CD1c-positive myeloid dendritic cell (primary cell): ENCODE results near the gene BIN2.
A peak's percentile ranks its signal among the peaks of the same experiment; 100 is the strongest.
"Not testable (repeated sequence)": the region's sequence is repeated elsewhere in the genome, so short reads cannot be mapped to it uniquely, and the experiment has no call there.

ENCODE experiments used
- DNase-seq: peaks from one replicate; pipeline ENCODE4 v3.0.0-alpha.2; 2016; ENCODE audit errors: extremely low spot score

Gene BIN2

DNA sequence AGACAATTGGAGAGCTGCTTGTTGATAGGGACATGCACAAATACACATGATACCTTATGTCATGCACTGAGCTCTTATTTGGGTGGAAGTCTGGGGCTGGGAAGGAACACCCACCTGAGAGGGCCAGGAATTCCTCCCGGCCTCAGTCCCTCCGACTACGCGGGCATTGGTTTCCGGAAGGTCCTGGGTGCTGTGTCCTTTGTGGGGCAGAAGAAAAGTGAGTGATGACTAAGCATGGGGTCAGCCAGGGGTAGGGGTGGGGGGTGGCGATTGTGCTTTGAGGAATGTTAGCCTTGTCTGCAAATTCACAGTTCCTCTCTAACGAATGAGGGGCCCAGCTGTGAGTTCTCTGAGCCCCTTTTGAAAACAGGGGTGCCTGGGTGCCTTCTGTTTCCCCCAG lies 21.7 kb upstream of the BIN2 start:
- DNase-seq = no peak

DNA sequence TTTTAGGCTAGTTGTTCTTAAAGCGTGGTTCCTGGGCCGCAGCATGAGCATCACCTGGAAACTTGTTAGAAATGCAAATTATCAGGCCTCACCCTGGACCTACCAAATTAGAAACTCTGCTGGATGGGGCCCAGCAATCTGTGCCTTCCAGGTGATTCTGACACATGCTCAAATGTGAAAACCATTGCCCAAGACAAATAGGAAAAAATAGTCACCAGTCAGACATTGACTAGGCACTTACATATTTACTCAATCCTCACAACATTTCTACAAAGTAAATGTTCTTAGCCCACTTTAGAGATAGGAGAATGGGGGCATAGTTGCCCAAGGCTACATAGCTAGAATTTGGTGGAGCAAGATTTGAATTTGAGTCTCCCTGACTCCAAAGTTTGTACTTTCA lies 19.2 kb upstream of the BIN2 start:
- no peak for DNase-seq

DNA sequence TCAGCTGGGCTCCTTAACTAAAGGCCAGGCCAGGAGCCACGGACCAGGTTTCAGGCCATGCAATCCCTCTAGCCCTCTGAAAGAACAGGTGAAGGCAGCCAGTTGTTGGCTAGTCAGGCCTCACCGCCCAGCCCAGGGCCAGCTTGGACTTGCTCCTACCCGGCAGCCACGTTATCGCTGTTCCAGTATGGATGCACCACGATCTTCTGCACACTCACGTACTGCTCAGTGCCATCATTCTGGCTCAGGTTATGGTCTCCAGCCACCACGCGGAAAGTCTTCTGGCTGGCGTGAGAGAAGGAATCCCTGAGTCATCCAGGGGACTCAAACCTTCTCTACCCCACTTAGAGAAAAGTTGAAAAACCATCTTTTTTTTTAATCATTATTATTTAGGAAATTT lies 18.4 kb upstream of the BIN2 start:
- no peak for DNase-seq

DNA sequence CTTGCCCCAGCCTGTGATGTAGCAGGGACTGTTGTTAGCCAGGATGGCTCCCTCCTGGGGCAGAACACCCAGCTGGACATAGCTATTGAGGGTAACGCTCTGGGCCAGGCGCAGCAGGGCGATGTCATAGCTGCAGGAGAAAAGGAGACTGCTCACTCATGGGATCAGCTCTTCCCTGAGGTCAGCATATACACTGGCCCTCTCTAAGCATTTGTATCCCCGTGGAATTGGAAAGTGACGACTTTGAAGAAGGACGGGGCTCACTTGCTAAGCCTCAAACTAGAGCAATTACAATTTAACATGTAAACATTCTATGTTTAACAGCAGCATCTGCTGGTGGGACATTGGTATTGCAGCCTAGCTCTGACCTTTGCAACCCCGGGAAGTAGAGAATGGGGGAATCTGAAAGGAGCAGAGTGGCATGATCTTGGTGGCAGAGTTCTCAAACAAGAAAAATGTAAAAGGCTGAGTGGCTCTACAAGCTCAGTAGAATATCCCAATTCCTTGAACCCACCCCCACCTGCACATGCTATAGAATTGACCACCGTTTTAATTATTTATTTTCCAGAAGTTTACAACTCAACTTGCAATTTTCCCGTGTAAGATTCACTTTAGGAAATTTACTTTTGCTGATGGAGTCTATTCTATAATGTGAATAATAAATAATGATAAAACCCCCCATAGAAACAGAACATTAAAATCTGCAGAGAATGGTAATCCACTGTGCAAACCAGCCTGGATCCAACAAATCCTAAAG lies 17.5 kb upstream of the BIN2 start:
- DNase-seq = peak; percentile 83

DNA sequence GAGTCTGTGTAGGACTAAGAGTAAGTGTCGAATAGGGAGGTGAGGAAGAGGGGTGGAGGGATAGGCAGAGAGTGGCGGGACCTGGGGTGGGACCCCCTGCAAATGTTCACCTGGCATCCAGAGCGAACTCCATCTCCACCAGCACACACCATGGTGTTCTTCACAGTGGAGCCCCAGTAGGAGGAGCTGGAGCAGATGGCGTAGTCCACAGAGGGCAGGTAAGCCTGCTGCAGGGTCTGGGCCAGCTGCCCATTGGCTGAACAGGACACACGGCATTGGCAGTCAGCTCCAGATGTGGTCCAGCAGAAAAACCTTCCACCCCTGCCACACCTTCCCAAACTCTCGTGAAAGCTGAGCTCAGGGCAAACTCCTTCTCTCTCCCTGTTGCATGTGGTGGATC lies 15.8 kb upstream of the BIN2 start:
- no peak for DNase-seq

DNA sequence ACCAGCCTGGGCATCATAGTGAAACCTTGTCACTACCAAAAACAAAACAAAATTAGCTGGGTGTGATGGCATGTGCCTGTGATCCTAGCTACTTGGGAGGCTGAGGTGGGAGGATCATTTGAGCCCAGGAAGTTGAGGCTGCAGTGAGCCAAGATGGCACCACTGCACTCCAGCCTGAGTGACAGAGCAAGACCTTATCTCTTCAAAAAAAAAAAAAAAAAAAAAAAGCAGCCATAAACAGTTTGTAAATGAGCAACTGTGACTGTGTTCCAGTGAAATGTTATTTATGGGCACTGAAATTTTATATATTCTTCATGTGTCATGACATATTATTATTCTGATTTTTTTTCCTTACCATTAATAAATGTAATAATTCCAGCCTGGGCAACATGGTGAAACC lies 13.4 kb upstream of the BIN2 start:
- DNase-seq = not testable (repeated sequence)

DNA sequence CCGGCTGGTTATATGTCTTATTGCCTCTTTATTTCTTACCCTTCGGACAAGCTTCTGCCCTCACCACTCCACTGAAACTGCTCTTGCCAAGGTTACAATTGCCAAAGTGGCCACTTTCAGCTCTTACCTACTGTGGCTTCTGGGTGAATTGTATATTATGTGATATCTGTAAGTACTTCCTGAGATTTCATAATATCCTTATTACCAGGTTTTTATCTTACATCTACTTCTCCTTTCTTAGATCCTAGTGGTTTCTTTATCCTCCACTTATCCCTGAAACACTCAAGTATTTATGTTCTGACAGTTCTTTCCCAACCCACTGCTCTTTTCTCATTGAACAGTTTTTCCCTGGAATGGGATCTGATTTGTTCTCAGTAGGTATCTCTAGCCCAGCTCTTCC lies 12.0 kb upstream of the BIN2 start:
- DNase-seq = peak; percentile 34

DNA sequence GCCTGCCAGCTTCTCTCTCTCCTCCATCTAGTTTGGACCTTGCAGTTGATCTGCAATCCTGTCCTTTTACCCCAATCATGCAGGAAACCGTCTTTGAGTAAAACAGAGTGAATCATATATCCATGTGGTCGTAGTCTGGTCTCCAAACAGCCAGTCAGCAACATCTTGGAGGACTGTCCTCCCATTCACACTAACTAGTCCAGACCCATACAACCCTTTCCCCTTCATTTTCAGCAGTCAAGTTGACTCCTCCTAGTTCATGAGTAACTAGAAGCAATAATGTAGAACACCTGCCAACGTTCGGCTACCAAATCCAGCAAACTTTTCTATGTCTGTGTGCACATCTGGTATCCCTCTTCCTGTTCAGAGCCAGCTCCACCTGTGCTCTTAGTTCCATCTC lies 10.8 kb upstream of the BIN2 start:
- DNase-seq = no peak

DNA sequence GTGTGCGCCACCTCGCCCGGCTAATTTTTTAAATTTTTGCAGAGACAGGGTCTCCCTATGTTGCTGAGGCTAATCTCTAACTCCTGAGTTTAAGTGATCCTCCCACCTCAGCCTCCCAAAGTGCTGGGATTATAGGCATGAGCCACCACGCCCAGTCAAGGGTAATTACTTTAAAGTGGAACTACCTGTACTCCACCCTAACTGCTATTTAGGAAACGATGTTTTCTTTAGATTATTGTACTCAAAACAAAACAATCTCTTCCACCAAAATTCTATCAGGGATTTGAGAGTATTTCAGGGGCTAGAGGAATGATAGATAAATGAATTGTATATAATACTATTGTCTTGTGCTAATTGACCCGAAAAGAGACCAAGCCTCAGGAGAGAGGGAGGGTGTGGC lies 9.6 kb upstream of the BIN2 start:
- no peak for DNase-seq

DNA sequence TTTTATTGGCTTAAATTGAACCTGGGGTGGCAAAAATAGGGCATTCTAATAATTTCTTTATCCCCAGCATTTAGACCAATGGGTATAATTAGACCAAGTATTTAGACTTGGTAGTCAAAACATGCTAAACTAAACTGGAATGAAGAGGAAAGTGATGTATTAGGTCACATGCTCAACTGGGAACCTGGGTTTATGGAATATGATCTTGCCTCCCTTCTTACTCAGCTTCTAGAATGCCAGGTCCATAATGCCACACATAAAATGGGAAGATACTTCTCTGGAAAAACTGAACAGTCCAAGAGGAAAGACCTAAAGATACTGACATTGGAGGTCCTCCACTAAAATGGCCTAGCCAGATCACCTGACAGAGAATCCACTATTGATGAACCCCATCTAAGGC lies 6.2 kb upstream of the BIN2 start:
- DNase-seq = no peak

DNA sequence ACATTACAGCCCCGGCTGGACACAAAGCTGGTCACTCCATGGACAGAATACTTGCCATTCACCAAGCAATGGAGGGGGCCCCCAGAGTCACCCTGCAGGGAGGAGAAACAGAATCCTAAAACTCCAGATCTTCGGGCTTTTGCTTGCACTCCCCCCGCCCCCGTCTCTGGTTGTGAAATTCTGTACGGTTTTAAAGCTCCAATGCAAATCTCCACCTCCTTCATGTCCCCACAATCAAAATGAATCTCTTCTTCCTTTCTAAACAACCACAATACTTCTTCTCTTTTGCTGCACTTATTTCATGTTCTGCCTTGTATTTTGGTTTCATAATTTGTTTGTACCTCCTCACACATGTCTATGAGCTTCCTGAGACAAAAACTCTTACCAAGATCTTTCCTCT lies 5.8 kb upstream of the BIN2 start:
- peak; percentile 18 for DNase-seq

DNA sequence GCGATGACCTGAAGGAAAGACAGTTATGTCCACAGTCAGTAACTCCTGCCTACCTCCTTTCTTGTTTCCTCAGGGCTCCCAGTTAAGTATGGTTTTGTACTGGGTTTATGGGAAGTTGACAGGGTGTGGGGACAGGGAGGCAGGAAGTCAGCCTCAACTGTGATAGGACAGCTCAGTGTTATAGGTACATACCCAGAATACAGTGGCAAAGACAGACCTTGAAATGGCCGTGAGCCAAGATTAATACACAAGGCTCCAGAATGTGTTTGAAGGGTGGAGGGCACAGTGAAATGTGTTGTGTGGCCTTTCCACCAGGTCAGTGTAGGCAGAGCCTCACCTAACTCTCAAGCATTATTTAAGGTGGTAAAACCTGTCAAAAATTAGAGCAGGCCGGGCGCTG lies 4.6 kb upstream of the BIN2 start:
- DNase-seq = no peak

DNA sequence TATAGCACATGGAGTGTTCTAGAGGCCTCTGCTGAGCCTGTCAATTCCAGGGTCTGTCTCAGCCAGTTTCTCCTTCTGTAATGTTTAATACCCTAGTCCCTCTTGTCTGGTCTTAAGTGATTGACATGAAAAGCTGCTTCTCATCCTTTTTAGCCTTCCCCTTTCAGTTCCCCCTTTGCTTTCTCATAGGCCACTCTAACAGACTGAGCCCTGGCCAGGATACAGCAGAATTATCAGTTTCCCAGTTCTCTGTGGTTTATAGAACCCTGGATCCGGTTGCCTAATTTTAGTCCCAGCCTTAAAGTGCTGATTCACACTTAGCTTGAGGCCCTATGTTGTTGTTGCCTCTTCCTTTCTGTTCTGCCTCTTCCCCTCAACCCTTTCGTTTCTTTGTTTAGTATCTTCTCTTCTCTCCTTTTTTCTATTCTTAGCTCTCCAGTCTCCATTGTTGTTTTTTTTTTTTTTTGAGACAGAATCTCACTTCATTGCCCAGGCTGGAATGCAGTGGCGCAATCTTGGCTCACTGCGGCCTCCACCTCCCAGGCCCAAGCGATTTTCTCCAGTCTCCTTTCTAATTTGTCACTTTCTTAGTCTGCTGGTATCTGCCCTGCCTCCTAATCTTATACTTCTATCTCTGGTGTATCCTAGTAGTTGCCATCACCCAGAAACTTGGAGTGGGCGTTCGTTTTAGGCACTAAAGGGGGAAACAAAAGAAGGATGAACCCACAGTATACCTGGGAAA lies 2.9 kb upstream of the BIN2 start:
- peak; percentile 88 for DNase-seq

DNA sequence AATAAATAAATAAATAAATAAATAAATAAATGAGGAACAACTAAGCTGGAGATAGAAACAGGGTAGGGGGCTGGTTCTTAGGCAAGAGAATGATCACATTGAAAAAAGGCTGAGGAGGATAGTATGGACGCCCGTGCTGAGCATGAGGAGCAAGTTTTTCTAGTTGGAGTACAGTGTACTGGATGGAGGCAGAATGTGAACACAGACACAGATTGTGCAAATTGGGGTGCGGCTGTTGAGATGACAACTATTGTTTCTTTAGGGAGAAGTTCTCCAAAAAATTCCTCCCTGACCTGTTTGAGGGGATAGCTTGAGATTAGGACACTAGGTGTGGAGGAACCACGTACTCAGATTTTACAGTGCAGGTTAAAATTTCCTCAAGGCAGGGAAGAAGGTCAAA lies 979 bp upstream of the BIN2 start:
- no peak for DNase-seq

DNA sequence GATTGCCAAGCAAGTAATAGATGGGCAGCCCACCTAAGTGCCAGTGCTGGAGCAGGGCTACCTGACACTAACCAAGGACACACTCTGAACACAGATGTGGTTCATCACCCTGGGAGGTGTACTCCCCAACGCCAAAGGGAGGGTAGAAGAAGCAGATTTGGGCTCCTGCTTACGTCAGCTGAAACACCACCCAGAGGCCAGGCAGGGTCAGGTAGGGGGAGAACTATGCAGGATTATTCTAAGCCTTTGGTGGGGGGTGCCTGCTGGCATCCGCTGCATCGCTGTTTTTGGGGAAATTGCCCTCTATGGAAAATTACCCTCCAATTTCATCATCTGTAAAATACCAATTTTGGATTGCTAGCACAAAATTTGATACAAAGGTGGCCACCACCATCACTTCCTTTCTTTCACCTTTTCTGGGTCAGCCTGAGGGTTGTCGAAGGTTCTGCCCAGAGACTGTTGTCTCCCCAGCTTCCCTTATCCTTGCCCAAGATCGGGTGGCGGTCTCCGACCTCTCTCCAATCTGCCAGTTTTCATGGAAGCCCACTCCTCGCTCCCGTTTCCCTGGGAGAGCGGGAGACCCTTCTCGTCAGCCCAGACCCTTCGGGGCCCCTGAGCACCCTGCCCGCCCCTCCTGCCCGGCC lies 535 bp downstream of the BIN2 start:
- DNase-seq = peak; percentile 29

DNA sequence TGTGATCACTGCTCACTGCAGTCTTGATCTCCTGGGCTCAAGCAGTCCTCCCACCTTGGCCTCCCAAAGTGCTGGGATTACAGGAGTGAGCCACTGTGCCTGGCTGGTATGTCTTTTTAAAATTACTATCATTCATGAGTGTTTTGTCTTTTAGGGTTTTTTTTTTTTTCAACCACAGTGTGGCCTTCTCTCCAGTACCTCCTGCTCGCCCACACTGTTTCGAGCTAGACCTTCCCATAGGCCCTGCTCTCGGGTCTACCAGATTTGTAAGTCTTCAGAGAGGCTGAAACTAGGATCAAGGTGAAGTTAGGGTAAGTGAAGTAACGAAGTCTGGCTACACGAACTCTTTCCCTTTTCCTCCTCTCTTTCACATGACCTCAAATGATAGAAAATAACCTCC lies 1.5 kb downstream of the BIN2 start:
- peak; percentile 40 for DNase-seq

DNA sequence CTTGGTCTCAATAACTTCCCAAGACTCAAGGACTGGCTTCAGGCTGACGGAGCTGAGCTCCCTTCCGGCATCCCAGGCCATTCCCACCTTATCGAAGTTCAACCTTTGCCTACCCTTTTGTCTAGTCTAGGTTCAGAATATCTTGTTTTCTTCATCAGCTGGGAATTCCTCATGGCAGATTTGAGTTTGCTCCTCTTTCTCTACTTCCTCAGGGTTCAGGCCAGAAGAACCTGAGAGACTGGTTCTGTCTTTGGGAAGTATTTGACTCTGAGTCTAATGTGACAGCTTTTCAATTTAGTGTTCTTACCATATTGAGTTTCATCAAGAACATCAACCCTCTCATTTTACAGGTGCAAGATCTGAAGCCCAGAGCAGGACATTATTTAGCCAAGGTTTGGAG lies 2.1 kb downstream of the BIN2 start:
- DNase-seq = no peak

DNA sequence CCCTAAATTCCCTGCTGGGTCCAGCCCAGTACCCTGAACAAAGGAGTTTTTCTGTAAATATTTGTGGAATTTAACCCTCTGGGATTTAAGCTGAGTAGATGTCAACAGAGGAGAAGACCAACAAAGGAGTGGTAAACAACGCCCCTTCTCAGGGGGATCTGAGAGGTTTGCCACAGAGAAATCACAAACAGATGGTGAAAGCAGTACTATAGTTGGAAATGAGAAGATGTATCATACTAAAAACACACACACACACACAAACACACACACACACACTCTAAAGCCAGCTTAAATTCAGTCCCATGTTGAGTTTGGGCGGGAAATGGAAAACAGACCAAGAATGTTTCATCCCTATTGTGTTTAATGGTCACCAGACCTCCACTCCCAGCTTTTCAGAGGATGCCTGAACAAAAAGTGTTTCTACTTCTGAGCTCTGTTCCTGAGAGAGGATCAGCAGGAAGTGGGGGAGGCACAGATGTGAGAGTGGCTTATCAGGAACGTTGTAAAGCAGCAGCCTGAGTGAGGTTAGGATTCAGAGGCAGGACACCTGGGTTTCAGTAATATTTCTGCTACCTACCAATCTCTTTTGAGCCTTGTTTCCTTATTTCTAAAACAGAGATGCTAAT lies 3.2 kb downstream of the BIN2 start:
- no peak for DNase-seq

DNA sequence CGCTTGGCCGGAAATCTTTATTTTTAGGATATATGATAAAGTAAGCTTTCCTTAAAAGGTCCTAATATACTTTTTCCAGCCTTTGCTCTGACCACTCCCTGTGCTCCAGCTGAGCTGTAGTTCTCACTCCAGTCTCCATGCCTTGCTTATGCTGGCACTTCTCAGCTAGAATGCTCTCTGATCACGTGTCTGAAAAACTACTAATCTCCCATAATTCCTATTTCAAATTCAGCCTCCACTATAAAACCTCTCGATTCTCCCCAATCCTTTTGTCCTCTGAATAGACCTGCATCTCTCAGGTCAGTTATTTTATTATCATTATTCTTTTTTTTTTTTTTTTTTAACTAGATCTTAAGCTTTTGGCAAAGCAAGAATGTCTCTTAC lies 3.7 kb downstream of the BIN2 start:
- DNase-seq = no peak

DNA sequence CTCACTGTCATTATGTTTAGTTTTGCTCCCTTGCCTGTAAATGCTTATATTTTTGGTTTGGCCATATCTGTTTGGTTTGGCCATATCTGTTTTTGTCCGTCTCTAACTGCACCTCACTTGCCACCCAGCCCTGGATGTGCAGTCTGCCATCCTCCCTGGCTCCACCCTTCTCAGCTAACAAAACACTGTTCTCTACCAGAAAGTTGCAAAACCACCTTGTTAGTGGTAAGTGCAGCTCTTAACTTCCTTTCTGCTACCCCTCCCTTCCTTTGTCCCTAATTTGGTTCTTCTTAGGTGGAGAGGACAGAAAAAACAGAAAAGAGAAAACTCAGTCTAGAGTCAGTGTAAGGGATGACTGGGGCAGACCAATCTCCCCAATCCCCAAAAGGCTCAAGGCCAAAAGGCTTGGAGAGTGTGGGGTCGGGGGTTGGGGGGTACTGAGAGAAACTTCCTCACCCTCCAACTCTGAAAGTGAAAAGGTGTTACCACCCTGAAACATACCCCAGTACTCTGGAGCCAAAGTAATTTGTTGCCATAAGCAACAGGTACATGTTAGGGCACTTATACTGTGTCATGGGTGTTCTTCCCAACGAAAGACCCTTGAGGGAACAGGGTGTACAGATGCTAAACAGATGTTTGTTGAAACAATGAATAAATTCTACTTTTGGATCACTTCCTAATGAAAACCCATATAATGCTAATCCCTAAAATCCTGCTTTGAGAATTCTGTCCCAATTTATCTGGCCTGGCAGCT lies 5.0 kb downstream of the BIN2 start:
- peak; percentile 31 for DNase-seq

DNA sequence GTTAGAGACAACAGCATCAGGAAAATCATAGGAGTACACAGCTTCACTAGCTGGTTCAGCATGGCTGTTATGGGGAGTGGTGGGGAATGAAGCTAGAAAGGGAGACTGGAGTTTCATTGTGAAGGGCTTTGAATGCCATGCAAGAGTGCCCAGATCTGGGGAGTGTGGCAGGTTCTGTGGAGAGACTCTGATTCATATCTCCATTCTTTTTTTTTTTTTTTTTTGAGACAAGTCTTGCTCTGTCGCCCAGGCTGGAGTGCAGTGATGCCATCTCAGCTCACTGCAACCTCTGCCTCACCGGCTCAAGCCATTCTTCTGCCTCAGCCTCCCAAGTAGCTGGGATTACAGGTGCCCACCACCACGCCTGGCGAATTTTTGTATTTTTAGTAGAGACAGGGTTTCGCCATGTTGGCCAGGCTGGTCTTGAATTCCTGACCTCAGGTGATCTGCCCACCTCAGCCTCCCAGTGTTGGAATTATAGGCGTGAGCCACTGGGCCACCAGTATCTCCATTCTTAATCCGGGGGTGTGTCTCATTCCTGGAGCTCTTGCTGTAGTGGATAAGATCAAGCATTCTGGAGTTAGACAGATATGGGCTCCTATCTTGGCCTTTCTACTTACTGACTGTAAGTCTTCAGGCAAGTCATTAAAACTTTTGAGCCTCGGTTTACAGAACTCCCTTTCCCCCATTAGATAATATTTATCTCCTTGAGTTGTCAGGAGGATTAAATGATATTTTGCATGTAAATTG lies 5.7 kb downstream of the BIN2 start:
- DNase-seq = not testable (repeated sequence)
